Upper lobe of left lung (tissue), 6 donors: ENCODE results near the gene SGIP1. TPM values are rescaled to one million over a fixed set of nuclear protein-coding genes. Genes with fewer than 3 reads are reported as not detected.
"Not testable (repeated sequence)": the region's sequence is repeated elsewhere in the genome, so short reads cannot be mapped to it uniquely, and the experiment has no call there.

Experiments used
- ATAC-seq, 2 donors: fragments of 200-7000 bp; cut with Tn5 transposase; one replicate each; pipeline ENCODE4 v1.9.1; 2022; ENCODE audit warnings: mild to moderate bottlenecking in 2 of 2, moderate library complexity in 2 of 2; ENCODE audit not compliant: low FRiP score in 2 of 2
- DNase-seq, 2 donors: peaks; one replicate each; pipeline ENCODE4 v3.0.0-alpha.2; 2019 to 2020
- H3K27ac ChIP-seq, 4 donors: fragments of 200-600 bp; sonication (generic); one replicate each; pipeline ENCODE4 v1.5.1; 2016 to 2019
- H3K27me3 ChIP-seq, 4 donors: fragments of 200-600 bp; sonication (generic); one replicate each; pipeline ENCODE4 v1.5.1; 2017 to 2019
- H3K36me3 ChIP-seq, 4 donors: fragments of 200-600 bp; sonication (generic); one replicate each; pipeline ENCODE4 v1.5.1; 2016 to 2019
- H3K4me1 ChIP-seq, 4 donors: fragments of 200-600 bp; sonication (generic); one replicate each; pipeline ENCODE4 v1.5.1; 2018 to 2019
- H3K4me3 ChIP-seq, 4 donors: fragments of 200-600 bp; sonication (generic); one replicate each; pipeline ENCODE4 v1.5.1; 2017 to 2019; ENCODE audit warnings: mild to moderate bottlenecking in 2 of 4, moderate library complexity in 1 of 4
- H3K9me3 ChIP-seq, 4 donors: fragments of 200-600 bp; sonication (generic); one replicate each; pipeline ENCODE4 v1.5.1; 2018 to 2019
- CTCF ChIP-seq, 6 experiments: fragments of 450-650 bp in 4 of 6; fragments of 200-600 bp in 2 of 6; sonication (generic) in 2 of 6; IDR thresholded peaks; one replicate each; pipeline ENCODE4 v1.5.1; 2016 to 2019; ENCODE audit warnings: antibody characterized with exemption in 6 of 6
- EP300 ChIP-seq, 4 donors: sonication (generic); formaldehyde crosslinking; IDR thresholded peaks; one replicate each; pipeline ENCODE4 v1.5.1; 2017; ENCODE audit warnings: antibody characterized with exemption in 4 of 4, control low read depth in 2 of 4
- POLR2A ChIP-seq, 4 donors: fragments of 450-650 bp; IDR thresholded peaks; one replicate each; pipeline ENCODE4 v1.5.1; 2016 to 2017; ENCODE audit warnings: antibody characterized with exemption in 4 of 4, mild to moderate bottlenecking in 2 of 4
- POLR2AphosphoS5 ChIP-seq, 2 donors: sonication (generic); formaldehyde crosslinking; IDR thresholded peaks; one replicate each; pipeline ENCODE4 v1.5.1; 2017; ENCODE audit warnings: antibody characterized with exemption in 2 of 2
- WGBS, 2 donors: methylation state at CpG; one replicate each; pipeline ENCODE4 v1.1.5; 2017 to 2018; 5-methylcytosine and 5-hydroxymethylcytosine counted together
- total RNA-seq, 6 donors: library from RNA; depleted of rRNA in 4 of 6; stranded (reverse); fragments of >200 nt in 4 of 6; gene quantifications; one replicate each; pipeline versions ENCODE4 v1.1.0 to v1.2.1, GENCODE V29; 2016 to 2021
- donor health status: DM: no; HTN: no; CAD: no; lungs with moderate emphysema.
- donor health status: DM: no; HTN: yes; CAD: no; lungs with severe emphysema.

SGIP1 gene
- total RNA-seq, 6 donors from 2014 or later: 5.8 to 29.3 (median 10.0) TPM

GRCh38 chr1:66732407-66733166 lies 198.6 kb downstream of the SGIP1 start:
- Histone ChIP-seq H3K9me3 (no peaks in the 10 kb centered on the region), H3K4me3 (no peak overlapping the region), H3K27me3 (no peaks in the 10 kb centered on the region), H3K27ac (peak overlapping the region in 3 of 4 donors; percentile 4 to 52 (median 10)), H3K36me3 (no peaks in the 10 kb centered on the region), H3K4me1 (peaks cover 0 to 12% (median 2%) of the 10 kb centered on the region in 4 donors)
- no peak for DNase-seq
- TF ChIP-seq CTCF (IDR thresholded peaks at IDR 0.05): no peak
- TF ChIP-seq POLR2AphosphoS5 (IDR thresholded peaks at IDR 0.05): no peak
- no peak for TF ChIP-seq POLR2A (IDR thresholded peaks at IDR 0.05)
- no peak for TF ChIP-seq EP300 (IDR thresholded peaks at IDR 0.05)
- 0 to 33% methylated on average over 1 of the region's 1 CpG for WGBS, 2 donors
- peak in 1 of 2 donors; percentile 78 for ATAC-seq

- TF ChIP-seq EP300 (IDR thresholded peaks at IDR 0.05) (no peak), POLR2A (IDR thresholded peaks at IDR 0.05) (no peak), POLR2AphosphoS5 (IDR thresholded peaks at IDR 0.05) (no peak), CTCF (IDR thresholded peaks at IDR 0.05) (no peak)
- no peaks in the 10 kb centered on the region for H3K9me3 ChIP-seq
- no peak overlapping the region for H3K4me3 ChIP-seq
- peak overlapping the region in 2 of 4 donors; percentile 4 to 52 for H3K27ac ChIP-seq
- no peaks in the 10 kb centered on the region for H3K36me3 ChIP-seq
- no peak for DNase-seq
- 55 to 64% methylated on average over 7 of the region's 7 CpGs for WGBS, 2 donors
- H3K27me3 ChIP-seq: no peaks in the 10 kb centered on the region
- peaks cover 0 to 13% (median 2%) of the 10 kb centered on the region in 4 donors for H3K4me1 ChIP-seq
- no peak for ATAC-seq
Observed at GRCh38 chr1:66733348-66734017, 199.5 kb downstream of the SGIP1 start.

GRCh38 chr1:66734531-66734930 lies 200.6 kb downstream of the SGIP1 start:
- not testable (repeated sequence) for H3K9me3 ChIP-seq, H3K27me3 ChIP-seq, ATAC-seq, H3K4me3 ChIP-seq, DNase-seq, H3K4me1 ChIP-seq, H3K36me3 ChIP-seq, H3K27ac ChIP-seq
- 76 to 77% methylated on average over 6 of the region's 6 CpGs for WGBS, 2 donors

- H3K27ac ChIP-seq: no peak overlapping the region
- H3K9me3 ChIP-seq: no peaks in the 10 kb centered on the region
- DNase-seq: no peak
- peaks cover 0 to 11% (median 0%) of the 10 kb centered on the region in 4 donors for H3K4me1 ChIP-seq
- WGBS, 2 donors: 71 to 94% methylated on average over 2 of the region's 2 CpGs
- no peak for ATAC-seq
- no peaks in the 10 kb centered on the region for H3K36me3 ChIP-seq
- TF ChIP-seq CTCF (IDR thresholded peaks at IDR 0.05) (no peak), POLR2A (IDR thresholded peaks at IDR 0.05) (no peak), POLR2AphosphoS5 (IDR thresholded peaks at IDR 0.05) (no peak), EP300 (IDR thresholded peaks at IDR 0.05) (no peak)
- H3K4me3 ChIP-seq: no peak overlapping the region
- no peaks in the 10 kb centered on the region for H3K27me3 ChIP-seq
Observed at GRCh38 chr1:66737836-66738235, 203.9 kb downstream of the SGIP1 start.

- WGBS, 2 donors: 53 to 67% methylated on average over 9 of the region's 9 CpGs
- H3K4me1 ChIP-seq: peaks cover 0 to 11% (median 0%) of the 10 kb centered on the region in 4 donors
- H3K27ac ChIP-seq: no peak overlapping the region
- no peaks in the 10 kb centered on the region for H3K9me3 ChIP-seq
- no peak for TF ChIP-seq CTCF (IDR thresholded peaks at IDR 0.05)
- TF ChIP-seq EP300 (IDR thresholded peaks at IDR 0.05): no peak
- no peak for TF ChIP-seq POLR2AphosphoS5 (IDR thresholded peaks at IDR 0.05)
- TF ChIP-seq POLR2A (IDR thresholded peaks at IDR 0.05): no peak
- ATAC-seq (peak; percentile 31 to 67), DNase-seq (no peak)
- no peaks in the 10 kb centered on the region for H3K27me3 ChIP-seq
- no peak overlapping the region for H3K4me3 ChIP-seq
- H3K36me3 ChIP-seq: no peaks in the 10 kb centered on the region
Observed at GRCh38 chr1:66739401-66740157, 205.6 kb downstream of the SGIP1 start.
